NT2/D1 (cell line): ENCODE measurements around the gene LRP5.

ENCODE experiments used
- SUZ12 ChIP-seq: IDR thresholded peaks from 2 replicates; pipeline ENCODE4 v1.6.1; 2011; ENCODE audit not compliant: insufficient read length, insufficient read depth; ENCODE audit errors: extremely low read depth
- ZNF274 ChIP-seq: IDR thresholded peaks from 2 replicates; pipeline ENCODE4 v1.6.1; 2011; ENCODE audit warnings: mild to moderate bottlenecking, low read depth, low read length

DNA sequence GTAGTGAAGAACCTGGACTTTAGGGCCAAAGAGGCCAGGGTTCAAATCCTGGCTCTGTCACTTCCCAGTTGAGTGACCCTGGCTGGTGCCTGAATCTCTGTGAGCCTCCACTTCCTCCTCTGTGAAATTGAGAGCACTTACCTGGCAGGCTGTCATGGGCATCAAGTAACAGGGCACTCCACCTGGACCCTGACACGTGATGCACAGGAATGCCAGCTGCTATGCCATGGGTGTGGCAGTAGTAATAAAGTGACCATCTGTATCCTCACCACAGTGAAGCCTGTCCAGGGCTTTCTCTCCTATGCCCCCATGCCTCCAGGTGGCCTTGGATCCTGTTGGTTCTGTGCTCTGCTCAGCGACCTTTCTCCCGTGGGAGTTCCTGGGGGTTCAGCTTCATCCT lies 118.4 kb downstream of the LRP5 start:
- TF ChIP-seq ZNF274 = no peak
- no peak for TF ChIP-seq SUZ12
